Activated naive CD4-positive, alpha-beta T cell treated with anti-CD3 and anti-CD28 coated beads, Interleukin-2, amount 50 U/mL, for 72 hours (primary cell): ENCODE results near the gene CDK5RAP3. TPM values are rescaled to one million over a fixed set of nuclear protein-coding genes. Genes with fewer than 3 reads are reported as not detected.
"Not testable (repeated sequence)": the region's sequence is repeated elsewhere in the genome, so short reads cannot be mapped to it uniquely, and the experiment has no call there.

ENCODE experiments used
- ATAC-seq, 2 donors: fragments of 150-1000 bp; cut with Tn5 transposase; 2 replicates each; pipeline ENCODE4 v1.10.0; 2021; ENCODE audit warnings: mild to moderate bottlenecking in 2 of 2, moderate library complexity in 2 of 2
- DNase-seq, 2 donors: peaks; one replicate each; pipeline ENCODE4 v3.0.0; 2021 to 2022; ENCODE audit warnings: low spot score in 2 of 2
- H3K27ac Mint-ChIP-seq, 2 donors: one replicate each; pipeline ENCODE4 v1.8.0; 2022; ENCODE audit warnings: mild to moderate bottlenecking in 2 of 2, mixed read lengths in 2 of 2
- H3K36me3 Mint-ChIP-seq, 2 donors: one replicate each; pipeline ENCODE4 v1.8.0; 2022; ENCODE audit warnings: mixed read lengths in 2 of 2
- H3K9me3 Mint-ChIP-seq, 2 donors: one replicate each; pipeline ENCODE4 v1.8.0; 2022; ENCODE audit warnings: mixed read lengths in 2 of 2
- total RNA-seq, 2 donors: library from RNA; stranded (reverse); gene quantifications; one replicate each; pipeline ENCODE4 v1.2.3, GENCODE V29; 2022

Gene CDK5RAP3, protein sequence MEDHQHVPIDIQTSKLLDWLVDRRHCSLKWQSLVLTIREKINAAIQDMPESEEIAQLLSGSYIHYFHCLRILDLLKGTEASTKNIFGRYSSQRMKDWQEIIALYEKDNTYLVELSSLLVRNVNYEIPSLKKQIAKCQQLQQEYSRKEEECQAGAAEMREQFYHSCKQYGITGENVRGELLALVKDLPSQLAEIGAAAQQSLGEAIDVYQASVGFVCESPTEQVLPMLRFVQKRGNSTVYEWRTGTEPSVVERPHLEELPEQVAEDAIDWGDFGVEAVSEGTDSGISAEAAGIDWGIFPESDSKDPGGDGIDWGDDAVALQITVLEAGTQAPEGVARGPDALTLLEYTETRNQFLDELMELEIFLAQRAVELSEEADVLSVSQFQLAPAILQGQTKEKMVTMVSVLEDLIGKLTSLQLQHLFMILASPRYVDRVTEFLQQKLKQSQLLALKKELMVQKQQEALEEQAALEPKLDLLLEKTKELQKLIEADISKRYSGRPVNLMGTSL
- total RNA-seq = 100 to 1,000 TPM; 185 to 221 TPM

DNA sequence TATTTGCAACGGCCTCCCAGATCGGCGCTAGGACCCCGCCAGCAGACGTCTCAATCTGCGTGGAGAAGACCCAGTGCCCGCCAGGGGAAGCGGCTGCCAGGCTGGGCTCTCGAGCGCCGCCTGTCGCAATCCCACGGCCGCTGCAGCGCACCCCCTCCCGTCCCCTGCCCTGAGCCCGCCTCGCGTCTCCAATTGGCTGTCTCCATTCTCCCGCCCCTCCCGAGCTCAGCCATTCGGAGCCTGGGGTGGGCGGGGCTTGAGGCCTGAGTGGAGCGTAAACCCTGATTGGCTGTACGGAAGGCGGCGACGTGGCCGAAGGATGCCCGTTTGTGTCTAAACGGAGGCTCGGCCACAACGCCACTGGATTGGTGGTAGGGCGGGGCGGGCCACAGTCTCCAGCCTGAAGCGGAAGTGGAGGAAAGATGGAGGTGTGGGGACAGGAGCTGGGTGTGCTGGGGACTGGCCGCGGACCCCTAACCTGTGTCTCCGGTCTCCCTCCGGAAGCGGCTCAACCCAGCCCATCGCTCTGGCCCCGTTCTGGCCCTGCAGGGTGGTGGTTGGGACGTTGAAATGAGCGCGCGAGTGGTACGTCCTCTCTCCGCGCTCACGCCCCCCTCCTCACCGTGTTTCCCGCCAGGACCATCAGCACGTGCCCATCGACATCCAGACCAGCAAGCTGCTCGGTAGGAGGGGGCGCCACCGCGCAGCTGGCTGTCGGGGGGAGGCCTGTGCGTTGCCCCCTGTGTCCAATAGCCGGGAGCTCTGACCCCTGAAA, at the start of gene CDK5RAP3:
Gene CDK5RAP3 (plus strand): TSS at position 389 of the 775 bp plus-strand sequence. CDS start 34 bp downstream, at position 423.
- peak; percentile 100 for DNase-seq
- peak within 1 kb of the TSS; percentile 94 to 98 for H3K27ac Mint-ChIP-seq
- H3K36me3 Mint-ChIP-seq = peaks cover 7 to 18% of the 10 kb centered on the region in 2 donors
- H3K9me3 Mint-ChIP-seq = no peaks in the 10 kb centered on the region
- ATAC-seq = peak; percentile 96 to 99

DNA sequence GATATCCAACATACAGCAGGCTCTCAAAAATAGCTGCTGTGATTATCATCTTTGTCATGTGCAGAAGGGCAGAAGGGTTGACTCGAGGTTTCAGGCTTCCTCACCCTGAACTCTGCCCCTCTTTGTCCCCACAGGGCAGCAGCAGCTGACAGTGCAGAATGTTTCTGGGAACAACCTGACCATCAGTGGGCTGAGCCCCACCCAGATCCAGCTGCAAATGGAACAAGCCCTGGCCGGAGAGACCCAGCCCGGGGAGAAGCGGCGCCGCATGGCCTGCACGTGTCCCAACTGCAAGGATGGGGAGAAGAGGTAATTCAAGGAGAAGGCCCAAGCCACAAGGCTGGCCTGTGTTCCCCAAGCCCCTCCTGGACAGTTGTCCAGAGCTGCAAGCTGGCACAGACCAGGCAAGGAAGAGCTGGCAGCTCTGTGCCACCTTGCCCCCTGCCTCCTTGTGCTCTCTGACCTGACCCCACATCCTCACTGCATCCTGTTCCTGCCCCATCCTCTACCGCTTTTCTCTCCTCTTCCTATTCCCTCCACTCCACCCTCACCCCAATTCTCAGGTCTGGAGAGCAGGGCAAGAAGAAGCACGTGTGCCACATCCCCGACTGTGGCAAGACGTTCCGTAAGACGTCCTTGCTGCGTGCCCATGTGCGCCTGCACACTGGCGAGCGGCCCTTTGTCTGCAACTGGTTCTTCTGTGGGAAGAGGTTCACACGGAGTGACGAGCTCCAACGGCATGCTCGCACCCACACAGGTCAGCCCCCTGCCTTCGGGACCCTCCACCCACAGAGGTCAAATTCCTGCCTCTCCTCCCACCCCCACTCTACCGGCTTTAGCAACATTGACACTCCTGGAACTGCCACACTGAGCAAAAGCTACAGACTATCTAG, 45.9 kb upstream of the CDK5RAP3 start:
- H3K36me3 Mint-ChIP-seq = peaks cover 0 to 15% of the 10 kb centered on the region in 2 donors
- H3K27ac Mint-ChIP-seq = no peak overlapping the region
- DNase-seq (no peak), ATAC-seq (no peak)
- H3K9me3 Mint-ChIP-seq = no peaks in the 10 kb centered on the region

DNA sequence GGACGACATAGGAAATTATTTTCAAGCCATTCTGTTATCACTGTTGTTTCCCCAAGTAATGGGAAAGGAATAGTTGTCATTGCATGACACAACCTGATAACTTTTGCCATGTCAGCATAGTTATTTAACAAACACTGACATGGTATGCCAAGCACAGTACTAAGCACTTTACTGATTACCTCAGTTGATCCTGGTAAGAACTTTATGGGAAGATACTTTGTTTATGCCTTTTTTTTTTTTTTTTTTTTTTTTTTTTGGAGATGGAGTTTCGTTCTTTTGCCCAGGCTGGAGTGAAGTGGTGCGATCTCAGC, 45.3 kb upstream of the CDK5RAP3 start:
- no peak for DNase-seq
- Mint-ChIP-seq H3K9me3 (no peaks in the 10 kb centered on the region), H3K27ac (no peak overlapping the region), H3K36me3 (peaks cover 0 to 15% of the 10 kb centered on the region in 2 donors)
- ATAC-seq = no peak

DNA sequence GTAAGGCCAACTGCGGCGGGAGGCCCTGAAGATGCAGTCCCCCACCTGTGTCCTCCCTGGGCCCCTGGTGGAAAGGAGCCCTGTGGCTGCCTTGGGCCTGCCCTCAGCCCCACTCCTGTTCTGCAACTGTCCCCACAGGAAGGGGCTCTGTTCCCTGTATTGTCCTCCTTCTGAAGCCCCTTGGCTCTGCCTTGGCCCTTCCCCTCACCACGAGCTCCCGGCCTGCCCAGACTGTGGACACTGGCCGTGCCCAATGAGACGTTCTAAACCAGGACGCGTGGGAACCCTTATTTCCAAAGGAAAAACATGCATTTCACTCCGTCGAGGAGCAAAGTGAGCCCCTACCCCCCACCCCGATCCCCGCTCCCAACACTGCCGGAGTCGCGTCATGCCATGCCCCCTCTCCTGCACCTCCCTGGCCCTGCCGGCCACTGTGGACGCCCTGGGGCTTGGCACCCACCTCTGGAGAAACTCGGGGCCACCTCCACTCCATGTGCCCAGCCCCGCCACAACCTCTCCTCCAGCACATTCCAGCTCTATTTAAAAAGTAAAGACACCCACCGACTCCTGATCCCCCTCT, 43.0 kb upstream of the CDK5RAP3 start:
- Mint-ChIP-seq H3K36me3 (peaks cover 0 to 13% of the 10 kb centered on the region in 2 donors), H3K9me3 (no peaks in the 10 kb centered on the region), H3K27ac (peak overlapping the region in 1 of 2 donors; percentile 26)
- peak in 1 of 2 donors; percentile 20 for ATAC-seq
- DNase-seq = no peak

DNA sequence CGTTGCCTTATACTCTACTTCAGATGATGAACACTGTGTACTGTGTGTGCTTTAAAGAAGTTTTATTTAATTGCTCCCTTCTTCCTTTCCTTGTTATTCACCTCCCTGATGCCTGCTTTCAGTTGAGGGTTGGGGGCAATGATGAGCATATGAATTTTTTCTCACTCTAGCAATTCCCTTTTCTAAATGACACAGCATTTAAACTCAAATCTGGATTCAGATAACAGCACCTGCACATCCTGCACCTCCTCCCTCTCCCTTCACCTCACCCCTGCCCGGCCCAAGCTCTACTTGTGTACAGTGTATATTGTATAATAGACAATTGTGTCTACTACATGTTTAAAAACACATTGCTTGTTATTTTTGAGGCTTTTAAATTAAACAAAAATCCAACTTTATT, 42.5 kb upstream of the CDK5RAP3 start:
- ATAC-seq (no peak), DNase-seq (no peak)
- H3K27ac Mint-ChIP-seq = peak overlapping the region in 1 of 2 donors; percentile 26
- H3K36me3 Mint-ChIP-seq = peaks cover 0 to 10% of the 10 kb centered on the region in 2 donors
- H3K9me3 Mint-ChIP-seq = no peaks in the 10 kb centered on the region

DNA sequence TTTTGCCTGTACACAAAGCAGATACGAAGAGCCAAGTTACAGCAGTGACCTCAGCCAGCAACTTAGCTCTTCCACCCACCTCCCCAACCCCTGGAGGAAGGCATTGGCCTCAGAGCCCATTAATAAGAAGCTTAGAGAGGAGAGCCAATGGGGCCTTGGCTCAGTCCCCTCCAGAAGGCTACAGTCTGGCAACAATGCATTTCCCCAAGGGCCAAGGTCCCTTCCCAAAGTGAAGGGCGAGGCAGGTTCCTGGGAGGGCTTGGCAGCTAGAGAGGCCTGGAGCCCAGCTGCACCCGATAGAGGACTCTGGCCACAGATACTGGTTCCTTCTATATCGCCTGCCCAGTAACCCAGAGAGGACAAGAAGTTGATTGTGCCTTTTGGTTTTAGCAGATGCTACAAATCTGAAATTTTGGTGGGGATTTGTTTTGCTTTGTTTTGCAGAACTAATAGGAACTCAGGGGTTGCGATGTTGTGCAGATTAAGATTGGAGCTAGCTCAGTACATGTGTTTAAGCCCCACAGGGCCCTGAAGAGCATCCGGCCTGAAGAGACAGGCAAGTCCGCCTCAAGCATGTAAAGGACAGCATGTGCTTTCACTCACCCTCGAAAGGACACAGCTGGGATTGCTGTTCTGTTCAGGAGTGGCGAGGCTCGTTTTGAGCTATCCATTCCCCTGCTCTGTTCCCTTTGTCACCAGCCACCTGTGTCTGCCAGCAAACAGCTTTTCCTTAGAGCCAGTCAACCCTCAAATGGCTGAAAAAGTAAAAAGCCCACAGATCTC, 41.5 kb upstream of the CDK5RAP3 start:
- no peak overlapping the region for H3K27ac Mint-ChIP-seq
- no peaks in the 10 kb centered on the region for H3K9me3 Mint-ChIP-seq
- DNase-seq (no peak), ATAC-seq (no peak)
- H3K36me3 Mint-ChIP-seq = peaks cover 0 to 10% of the 10 kb centered on the region in 2 donors

DNA sequence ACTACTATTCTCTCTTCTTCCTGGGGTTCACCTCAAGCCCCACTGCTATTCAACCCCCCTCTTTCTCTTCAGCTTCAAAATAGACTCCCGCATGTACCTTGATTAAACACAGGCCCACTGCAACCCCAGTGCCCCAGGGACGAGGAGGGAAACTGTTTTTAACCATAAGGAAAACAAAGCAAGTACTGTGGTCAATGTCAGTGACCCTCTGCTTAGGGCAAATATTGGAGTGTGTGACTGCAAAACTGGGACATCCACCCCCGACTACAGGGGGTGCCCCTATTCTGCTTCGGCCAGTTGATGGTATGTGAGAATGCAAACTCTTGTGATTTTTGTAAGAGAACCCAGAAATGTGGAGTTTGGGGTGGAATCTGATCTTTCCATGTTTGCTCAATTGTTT, 39.1 kb upstream of the CDK5RAP3 start:
- no peak for DNase-seq
- no peaks in the 10 kb centered on the region for H3K9me3 Mint-ChIP-seq
- no peak for ATAC-seq
- peak overlapping the region; percentile 0 to 77 for H3K27ac Mint-ChIP-seq
- H3K36me3 Mint-ChIP-seq = no peaks in the 10 kb centered on the region

DNA sequence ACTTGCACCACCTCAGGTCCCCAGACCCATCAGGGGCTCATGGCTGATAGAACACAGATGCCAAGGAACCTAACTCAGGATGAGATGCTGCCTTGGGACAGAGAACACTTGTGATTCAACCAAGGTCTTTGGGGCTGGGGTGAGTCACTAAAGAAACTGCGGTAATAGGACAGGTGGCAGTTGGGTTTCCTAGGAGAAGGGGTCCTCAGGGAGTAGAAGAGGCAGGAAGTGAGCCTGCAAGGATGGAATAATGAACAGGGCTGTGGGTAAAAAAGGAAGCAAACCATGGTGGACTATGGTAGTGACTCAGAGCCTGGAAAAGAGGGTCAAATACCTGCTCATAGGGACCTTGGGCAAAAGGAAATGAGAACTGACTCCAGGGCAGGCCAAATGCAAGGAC, 36.1 kb upstream of the CDK5RAP3 start:
- DNase-seq = no peak
- H3K27ac Mint-ChIP-seq = no peak overlapping the region
- no peaks in the 10 kb centered on the region for H3K36me3 Mint-ChIP-seq
- no peak for ATAC-seq
- H3K9me3 Mint-ChIP-seq = no peaks in the 10 kb centered on the region

DNA sequence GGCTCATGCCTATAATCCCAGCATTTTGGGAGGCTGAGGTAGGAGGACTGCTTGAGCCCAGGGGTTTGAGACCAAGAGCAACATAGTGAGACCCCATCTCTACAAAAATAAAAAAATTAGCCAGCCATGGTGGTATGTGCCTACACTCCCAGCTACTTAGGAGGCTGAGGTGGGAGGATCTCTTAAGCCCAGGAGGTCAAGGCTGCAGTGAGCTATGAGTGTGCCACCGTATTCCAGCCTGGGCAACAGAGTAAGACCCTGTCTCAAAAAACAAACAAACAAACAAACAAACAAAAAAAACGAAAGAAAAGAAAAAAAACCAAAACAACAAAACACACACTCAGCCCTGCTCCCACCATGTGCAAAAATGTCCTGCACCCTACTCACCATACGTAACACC, 35.4 kb upstream of the CDK5RAP3 start:
- not testable (repeated sequence) for DNase-seq, ATAC-seq, H3K9me3 Mint-ChIP-seq, H3K36me3 Mint-ChIP-seq
- H3K27ac Mint-ChIP-seq = peak overlapping the region in 1 of 2 donors; percentile 60

DNA sequence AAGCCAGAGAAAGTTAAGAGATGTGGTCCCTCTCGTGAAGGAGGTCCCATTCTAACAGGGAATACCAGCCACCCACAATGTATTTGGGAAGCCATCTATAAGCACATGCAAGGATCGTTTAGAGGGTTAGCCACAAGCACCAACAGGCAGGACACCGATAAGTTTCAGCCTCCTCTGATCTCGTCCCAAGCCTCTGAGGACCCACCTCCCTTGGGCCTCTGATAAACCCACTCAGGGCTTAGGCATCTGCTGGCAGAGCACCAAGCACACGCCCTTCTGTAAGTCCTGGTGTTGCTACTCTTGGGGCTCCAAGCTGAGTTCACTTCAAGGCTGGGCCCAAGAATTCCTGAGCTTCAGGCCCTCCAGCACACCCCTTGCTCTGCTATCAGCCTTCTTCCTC, 35.0 kb upstream of the CDK5RAP3 start:
- H3K27ac Mint-ChIP-seq = no peak overlapping the region
- no peak for ATAC-seq
- H3K9me3 Mint-ChIP-seq = peaks cover 2 to 3% of the 10 kb centered on the region in 2 donors
- peaks cover 2 to 10% of the 10 kb centered on the region in 2 donors for H3K36me3 Mint-ChIP-seq
- DNase-seq = no peak

DNA sequence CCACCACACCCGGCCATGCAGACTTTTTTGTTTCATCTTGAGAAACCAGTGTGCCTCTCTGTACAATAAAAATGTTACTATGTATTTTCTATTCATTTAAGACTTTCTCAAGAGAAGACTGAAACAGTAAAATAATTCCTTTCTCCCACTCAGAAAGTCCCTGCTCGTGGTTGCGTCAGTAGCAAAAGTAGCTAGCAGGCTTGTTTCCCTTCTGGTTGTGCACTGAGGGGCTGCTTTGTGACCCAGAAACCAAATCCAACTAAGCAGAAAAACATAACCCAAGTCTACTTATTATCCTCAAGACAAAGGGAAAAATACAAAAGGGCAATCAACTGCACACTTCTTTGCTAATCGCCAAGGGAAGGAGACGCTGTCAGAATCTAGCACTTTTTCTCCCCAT, 33.0 kb upstream of the CDK5RAP3 start:
- Mint-ChIP-seq H3K27ac (peak overlapping the region in 1 of 2 donors; percentile 7), H3K36me3 (peaks cover 15 to 23% of the 10 kb centered on the region in 2 donors), H3K9me3 (peaks cover 6% of the 10 kb centered on the region in 2 donors)
- DNase-seq (no peak), ATAC-seq (no peak)

DNA sequence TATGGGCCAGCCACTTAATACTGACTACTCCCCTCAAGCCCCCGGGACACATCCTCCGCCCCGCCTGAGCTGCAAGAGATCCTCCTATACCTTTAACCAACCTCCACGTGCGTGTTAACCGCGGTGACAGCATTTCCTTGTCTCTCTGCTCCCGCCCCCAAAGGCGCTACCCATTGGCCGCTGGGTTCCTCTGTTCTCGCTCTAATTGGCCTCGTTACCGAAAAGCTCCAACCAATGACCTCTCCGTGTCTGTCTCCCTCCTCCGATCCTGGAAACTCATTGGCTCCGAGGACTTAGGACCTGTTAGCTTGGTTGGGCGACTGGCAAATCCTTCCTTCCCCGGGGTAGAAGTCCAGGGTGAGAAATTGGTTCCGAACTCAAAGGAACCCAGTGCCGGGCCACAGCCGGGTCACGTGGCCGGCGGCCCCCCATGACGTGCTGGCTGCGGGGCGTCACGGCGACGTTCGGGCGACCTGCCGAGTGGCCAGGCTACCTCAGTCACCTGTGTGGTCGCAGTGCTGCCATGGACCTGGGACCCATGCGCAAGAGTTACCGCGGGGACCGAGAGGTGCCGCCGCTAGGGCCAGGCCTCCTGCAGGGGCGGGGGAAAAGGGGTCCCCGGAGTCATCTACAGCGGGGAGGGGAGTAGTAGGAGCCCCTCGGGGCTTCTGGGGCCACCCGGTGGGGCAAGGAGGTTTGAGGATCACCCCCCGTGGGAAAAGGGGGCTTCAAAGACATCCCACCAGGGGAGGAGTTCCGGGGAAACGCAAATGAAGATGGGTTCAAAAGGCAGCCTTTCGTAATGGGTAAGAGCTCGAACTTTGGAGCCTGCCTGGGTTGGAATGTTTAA, 29.4 kb upstream of the CDK5RAP3 start, which contains the start of gene PNPO:
Gene PNPO (plus strand): TSS at position 326 of the 850 bp plus-strand sequence. CDS start 105 bp downstream, at position 431.
- H3K27ac Mint-ChIP-seq = peak within 1 kb of the TSS; percentile 94 to 96
- peak; percentile 97 for ATAC-seq
- peaks cover 26 to 33% of the 10 kb centered on the region in 2 donors for H3K36me3 Mint-ChIP-seq
- H3K9me3 Mint-ChIP-seq = peaks cover 6% of the 10 kb centered on the region in 2 donors
- peak; percentile 90 to 94 for DNase-seq

DNA sequence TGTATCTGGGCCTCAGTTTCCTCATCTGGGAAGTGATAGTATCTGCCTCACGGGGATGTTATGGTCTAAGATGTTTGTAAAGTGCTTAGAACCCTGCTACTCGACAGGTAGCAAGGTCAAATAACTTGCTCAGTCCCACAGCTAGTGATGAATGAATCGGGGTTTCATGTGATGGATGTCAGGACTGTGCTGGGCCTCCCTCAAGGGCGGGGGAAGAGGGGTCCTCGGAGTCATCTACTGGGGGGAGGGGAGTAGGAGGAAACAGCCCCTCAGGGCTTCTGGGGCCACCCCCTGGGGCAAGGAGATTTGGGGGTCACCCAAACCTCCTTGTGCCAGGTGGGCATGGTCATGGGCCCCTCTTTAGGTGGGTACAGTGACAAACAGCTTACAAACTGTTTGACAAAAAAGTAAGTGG, 28.8 kb upstream of the CDK5RAP3 start:
- DNase-seq (no peak), ATAC-seq (no peak)
- Mint-ChIP-seq H3K9me3 (peaks cover 6% of the 10 kb centered on the region in 2 donors), H3K27ac (peak overlapping the region; percentile 93 to 96), H3K36me3 (peaks cover 26 to 33% of the 10 kb centered on the region in 2 donors)

DNA sequence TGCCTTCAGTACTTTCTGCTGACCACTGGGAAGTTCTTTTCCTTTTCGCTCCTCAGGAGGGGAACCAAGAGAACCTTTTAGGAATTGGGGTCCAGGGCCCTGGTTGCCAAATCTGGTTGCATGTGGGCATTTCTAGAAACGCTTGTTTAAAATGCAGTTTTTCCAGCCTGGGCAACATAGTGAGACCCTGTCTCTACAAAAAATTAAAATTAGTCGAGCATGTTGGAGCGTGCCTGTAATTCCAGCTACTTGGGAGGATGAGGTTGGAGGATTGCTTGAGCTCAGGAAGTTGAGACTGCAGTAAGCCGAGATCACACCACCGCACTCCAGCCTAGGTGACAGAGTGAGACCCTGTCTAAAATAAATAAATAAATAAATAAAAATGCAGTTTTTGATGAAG, 28.3 kb upstream of the CDK5RAP3 start:
- Mint-ChIP-seq H3K36me3 (peaks cover 26 to 33% of the 10 kb centered on the region in 2 donors), H3K9me3 (peaks cover 6% of the 10 kb centered on the region in 2 donors), H3K27ac (peak overlapping the region; percentile 93 to 96)
- ATAC-seq (no peak), DNase-seq (no peak)
